Naive thymus-derived CD8-positive, alpha-beta T cell (primary cell): Measurements from ENCODE around the gene SNCG. TPM values are rescaled to one million over a fixed set of nuclear protein-coding genes. Genes with fewer than 3 reads are reported as not detected.
A peak's percentile ranks its signal among the peaks of the same experiment; 100 is the strongest.

ENCODE experiments used
- ATAC-seq, 2 donors: fragments of 150-1000 bp; cut with Tn5 transposase in 1 of 2; sonication (Bioruptor Pico), chemical (Tn5 transposase) in 1 of 2; 1 replicate in 1 of 2; 2 replicates in 1 of 2; pipeline ENCODE4 v1.10.0; 2021; ENCODE audit warnings: mild to moderate bottlenecking in 2 of 2, moderate library complexity in 2 of 2
- POLR2A ChIA-PET: fragments of 350-600 bp; sonication (Branson Sonifier 250); formaldehyde crosslinking; loops from one replicate; lab custom pipeline; 2021; ENCODE audit warnings: antibody characterized with exemption; lab: Charles Lee
- DNase-seq, 10 donors: peaks; one replicate each; pipeline versions ENCODE4 v3.0.0 to v3.0.0-alpha.2; 2020 to 2022
- H3K27ac Mint-ChIP-seq, 10 donors: one replicate each; pipeline ENCODE4 v1.8.0; 2020 to 2022; ENCODE audit warnings: mild to moderate bottlenecking in 10 of 10, mixed read lengths in 10 of 10, moderate library complexity in 4 of 10, inconsistent platforms in 1 of 10
- H3K27me3 Mint-ChIP-seq, 5 donors: one replicate each; pipeline ENCODE4 v1.8.0; 2021 to 2022; ENCODE audit warnings: mixed read lengths in 5 of 5
- H3K36me3 Mint-ChIP-seq, 3 donors: one replicate each; pipeline ENCODE4 v1.8.0; 2020 to 2022; ENCODE audit warnings: mixed read lengths in 3 of 3, mild to moderate bottlenecking in 2 of 3, inconsistent platforms in 1 of 3
- H3K4me1 Mint-ChIP-seq, 4 donors: one replicate each; pipeline ENCODE4 v1.8.0; 2021 to 2022; ENCODE audit warnings: mixed read lengths in 4 of 4
- H3K4me3 Mint-ChIP-seq, 10 donors: one replicate each; pipeline ENCODE4 v1.8.0; 2020 to 2022; ENCODE audit warnings: mild to moderate bottlenecking in 10 of 10, mixed read lengths in 10 of 10, moderate library complexity in 6 of 10, inconsistent platforms in 1 of 10
- H3K9me3 Mint-ChIP-seq, 9 donors: one replicate each; pipeline ENCODE4 v1.8.0; 2020 to 2022; ENCODE audit warnings: mixed read lengths in 9 of 9, mild to moderate bottlenecking in 3 of 9, inconsistent platforms in 1 of 9, moderate library complexity in 1 of 9
- polyA plus RNA-seq, 3 donors: library from polyadenylated mRNA; unstranded; fragments of 300-500 nt; fragmentation: Illumina TruSeq; gene quantifications; one replicate each; pipeline ENCODE4 v1.2.3, GENCODE V29; 2021
- total RNA-seq, 8 experiments: library from RNA in 2 of 8; stranded (reverse) in 2 of 8; gene quantifications; one replicate each; pipeline ENCODE4 v1.2.3 and lab custom pipeline; 2021 to 2026

SNCG gene
- total and polyA plus RNA-seq, 5 experiments from 2014 or later: 0.58 TPM; not detected in 4

GRCh38 chr10:86956195-86956847, 2.1 kb upstream of the SNCG start:
- Mint-ChIP-seq H3K36me3 (peaks cover 0 to 9% (median 7%) of the 10 kb centered on the region in 3 donors), H3K27me3 (no peaks in the 10 kb centered on the region), H3K4me1 (peaks cover 0 to 6% (median 1%) of the 10 kb centered on the region in 4 donors), H3K27ac (peak overlapping the region in 2 of 10 donors; percentile 33 to 49), H3K9me3 (peaks cover 3 to 24% (median 13%) of the 10 kb centered on the region in 9 donors), H3K4me3 (no peak overlapping the region)
- DNase-seq: no peak
- ATAC-seq: no peak
- POLR2A ChIA-PET: interaction anchor here (0.8 to 0.9 kb wide), 2 partner anchors 9 to 10 kb away, joined by 3 to 9 read pairs; no protein-coding TSS in a partner anchor

GRCh38 chr10:86956848-86957448, 1.5 kb upstream of the SNCG start:
- ATAC-seq (no peak), DNase-seq (no peak)
- Mint-ChIP-seq H3K27me3 (no peaks in the 10 kb centered on the region), H3K4me3 (no peak overlapping the region), H3K4me1 (peaks cover 0 to 6% (median under 1%) of the 10 kb centered on the region in 4 donors), H3K9me3 (peaks cover 3 to 20% (median 9%) of the 10 kb centered on the region in 9 donors), H3K36me3 (peaks cover 0 to 7% (median 6%) of the 10 kb centered on the region in 3 donors), H3K27ac (peak overlapping the region in 2 of 10 donors; percentile 18 to 50)
- POLR2A ChIA-PET: interaction anchor here (0.5 to 0.9 kb wide), 3 partner anchors 9 to 10 kb away, joined by 3 to 9 read pairs (median 3); no protein-coding TSS in a partner anchor

- no peak for ATAC-seq
- no peak within 1 kb of the TSS for H3K4me3 Mint-ChIP-seq
- H3K36me3 Mint-ChIP-seq: peaks cover 0 to under 1% (median 0%) of the 10 kb centered on the region in 3 donors
- peak within 1 kb of the TSS in 3 of 10 donors; percentile 49 to 65 (median 50) for H3K27ac Mint-ChIP-seq
- H3K27me3 Mint-ChIP-seq: no peaks in the 10 kb centered on the region
- DNase-seq: no peak
- POLR2A ChIA-PET: interaction anchor here (0.5 to 0.8 kb wide), 2 partner anchors 9 to 11 kb away, joined by 3 read pairs; no protein-coding TSS in a partner anchor
- peaks cover 0 to 14% (median 3%) of the 10 kb centered on the region in 9 donors for H3K9me3 Mint-ChIP-seq
- H3K4me1 Mint-ChIP-seq: peaks cover 0 to 6% (median under 1%) of the 10 kb centered on the region in 4 donors
Measured at GRCh38 chr10:86957471-86958115, 806 bp upstream of the SNCG start, which contains the start of gene MMRN2. Gene MMRN2 (minus strand): TSS chr10:86957615. CDS start chr10:86957541, 74 bp downstream.

GRCh38 chr10:86958901-86959736, 720 bp downstream of the SNCG start:
- no peak for ATAC-seq
- H3K36me3 Mint-ChIP-seq: no peaks in the 10 kb centered on the region
- no peaks in the 10 kb centered on the region for H3K27me3 Mint-ChIP-seq
- DNase-seq: no peak
- H3K27ac Mint-ChIP-seq: peak overlapping the region in 2 of 10 donors; percentile 18 to 52
- POLR2A ChIA-PET: interaction anchor here (0.9 to 1.4 kb wide), 2 partner anchors 9 to 10 kb away, joined by 3 to 6 read pairs; partner anchors contain the start of gene ADIRF
- peaks cover 0 to 6% (median under 1%) of the 10 kb centered on the region in 4 donors for H3K4me1 Mint-ChIP-seq
- no peak overlapping the region for H3K4me3 Mint-ChIP-seq
- H3K9me3 Mint-ChIP-seq: no peaks in the 10 kb centered on the region

GRCh38 chr10:86959737-86960002, 1.3 kb downstream of the SNCG start:
- DNase-seq: no peak
- H3K27me3 Mint-ChIP-seq: no peaks in the 10 kb centered on the region
- peaks cover 0 to 6% (median under 1%) of the 10 kb centered on the region in 4 donors for H3K4me1 Mint-ChIP-seq
- no peak for ATAC-seq
- POLR2A ChIA-PET: interaction anchor here (0.9 to 1.4 kb wide), 2 partner anchors 9 kb away, joined by 3 to 6 read pairs; partner anchors contain the start of gene ADIRF
- no peak overlapping the region for H3K4me3 Mint-ChIP-seq
- no peaks in the 10 kb centered on the region for H3K36me3 Mint-ChIP-seq
- H3K27ac Mint-ChIP-seq: no peak overlapping the region
- H3K9me3 Mint-ChIP-seq: no peaks in the 10 kb centered on the region

- peak; percentile 60 to 63 for ATAC-seq
- H3K27me3 Mint-ChIP-seq: no peaks in the 10 kb centered on the region
- H3K4me1 Mint-ChIP-seq: peaks cover 0 to 6% (median under 1%) of the 10 kb centered on the region in 4 donors
- no peaks in the 10 kb centered on the region for H3K36me3 Mint-ChIP-seq
- POLR2A ChIA-PET: interaction anchor here (0.9 to 1.4 kb wide), 2 partner anchors 8 to 10 kb away, joined by 3 to 6 read pairs; partner anchors contain the start of gene ADIRF
- H3K27ac Mint-ChIP-seq: no peak overlapping the region
- no peak overlapping the region for H3K4me3 Mint-ChIP-seq
- H3K9me3 Mint-ChIP-seq: no peaks in the 10 kb centered on the region
- DNase-seq: peak in 2 of 10 donors; percentile 25 to 35
Measured at GRCh38 chr10:86960003-86960862, 1.8 kb downstream of the SNCG start.

- Mint-ChIP-seq H3K27ac (no peak overlapping the region), H3K36me3 (no peaks in the 10 kb centered on the region), H3K4me3 (no peak overlapping the region), H3K27me3 (no peaks in the 10 kb centered on the region), H3K9me3 (no peaks in the 10 kb centered on the region), H3K4me1 (peaks cover 2 to 12% (median 7%) of the 10 kb centered on the region in 4 donors)
- peak in 1 of 10 donors; percentile 23 for DNase-seq
- ATAC-seq: no peak
- POLR2A ChIA-PET: no interaction called here
Measured at GRCh38 chr10:86960863-86961434, 2.5 kb downstream of the SNCG start.

- Mint-ChIP-seq H3K27ac (peak overlapping the region in 2 of 10 donors; percentile 9 to 63), H3K4me1 (peaks cover 5 to 16% (median 13%) of the 10 kb centered on the region in 4 donors), H3K27me3 (no peaks in the 10 kb centered on the region), H3K9me3 (no peaks in the 10 kb centered on the region), H3K36me3 (no peaks in the 10 kb centered on the region), H3K4me3 (no peak overlapping the region)
- ATAC-seq (no peak), DNase-seq (peak in 1 of 10 donors; percentile 57)
- POLR2A ChIA-PET: no interaction called here
Measured at GRCh38 chr10:86961481-86962091, 3.2 kb downstream of the SNCG start.

- H3K4me3 Mint-ChIP-seq: no peak overlapping the region
- H3K36me3 Mint-ChIP-seq: no peaks in the 10 kb centered on the region
- no peaks in the 10 kb centered on the region for H3K27me3 Mint-ChIP-seq
- no peaks in the 10 kb centered on the region for H3K9me3 Mint-ChIP-seq
- H3K4me1 Mint-ChIP-seq: peaks cover 6 to 22% (median 18%) of the 10 kb centered on the region in 4 donors
- no peak overlapping the region for H3K27ac Mint-ChIP-seq
- ATAC-seq (no peak), DNase-seq (peak in 1 of 10 donors; percentile 47)
- POLR2A ChIA-PET: interaction anchor here (1.1 kb wide), 1 partner anchor 9 kb away, joined by 4 read pairs; no protein-coding TSS in a partner anchor
Measured at GRCh38 chr10:86962136-86962980, 4.0 kb downstream of the SNCG start.

GRCh38 chr10:86962981-86963310, 4.5 kb downstream of the SNCG start:
- H3K9me3 Mint-ChIP-seq: no peaks in the 10 kb centered on the region
- peak overlapping the region in 1 of 10 donors; percentile 43 for H3K4me3 Mint-ChIP-seq
- ATAC-seq: no peak
- POLR2A ChIA-PET: interaction anchor here (1.1 kb wide), 1 partner anchor 8 kb away, joined by 4 read pairs; no protein-coding TSS in a partner anchor
- H3K27me3 Mint-ChIP-seq: no peaks in the 10 kb centered on the region
- no peaks in the 10 kb centered on the region for H3K36me3 Mint-ChIP-seq
- no peak for DNase-seq
- H3K4me1 Mint-ChIP-seq: peaks cover 8 to 28% (median 21%) of the 10 kb centered on the region in 4 donors
- no peak overlapping the region for H3K27ac Mint-ChIP-seq
